Astrocyte of the hippocampus (primary cell): ENCODE data around the gene RAB23.
A peak's percentile ranks its signal among the peaks of the same experiment; 100 is the strongest.

Source experiments
- DNase-seq: peaks from one replicate; pipeline ENCODE4 v3.0.0; 2011; ENCODE audit warnings: low read depth, low spot score

RAB23 gene

GRCh38 chr6:57182017-57182432, 40.1 kb downstream of the RAB23 start:
- no peak for DNase-seq

- DNase-seq: no peak
Observed at GRCh38 chr6:57180596-57180995, 41.5 kb downstream of the RAB23 start.

DNA sequence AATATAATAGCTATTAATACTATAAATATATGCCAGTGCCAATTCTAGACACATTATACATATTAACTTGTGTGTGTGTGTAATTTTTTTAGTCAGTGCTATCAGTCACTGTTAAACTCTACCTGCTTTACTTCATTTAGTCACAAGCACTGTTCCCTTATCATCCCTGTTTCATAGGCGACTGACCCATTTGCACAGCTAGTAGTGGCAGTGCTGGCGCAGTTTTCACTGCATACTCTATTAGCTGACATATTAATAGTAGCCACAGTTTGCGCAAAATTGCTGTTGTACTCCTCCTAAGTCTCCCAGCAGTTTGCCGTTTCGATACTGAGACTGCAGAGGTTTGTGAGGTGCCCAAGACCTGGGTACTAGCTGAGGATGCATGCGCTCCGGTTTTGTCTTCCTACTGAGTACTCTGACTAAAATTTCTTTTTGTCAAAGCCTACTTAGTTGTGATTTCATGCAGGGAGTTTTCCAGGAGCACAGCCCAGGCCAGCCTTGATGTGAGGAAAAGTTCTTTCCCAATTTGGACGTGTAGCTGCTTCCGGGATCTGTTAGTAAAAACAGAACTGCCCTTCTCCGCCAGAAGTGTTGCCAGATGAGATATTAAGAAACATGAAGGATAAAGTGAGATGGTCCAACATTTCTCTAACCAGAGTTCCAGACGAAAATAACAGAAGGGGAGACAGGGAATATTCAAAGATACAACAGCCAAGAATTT, 44.4 kb downstream of the RAB23 start:
- no peak for DNase-seq

DNA sequence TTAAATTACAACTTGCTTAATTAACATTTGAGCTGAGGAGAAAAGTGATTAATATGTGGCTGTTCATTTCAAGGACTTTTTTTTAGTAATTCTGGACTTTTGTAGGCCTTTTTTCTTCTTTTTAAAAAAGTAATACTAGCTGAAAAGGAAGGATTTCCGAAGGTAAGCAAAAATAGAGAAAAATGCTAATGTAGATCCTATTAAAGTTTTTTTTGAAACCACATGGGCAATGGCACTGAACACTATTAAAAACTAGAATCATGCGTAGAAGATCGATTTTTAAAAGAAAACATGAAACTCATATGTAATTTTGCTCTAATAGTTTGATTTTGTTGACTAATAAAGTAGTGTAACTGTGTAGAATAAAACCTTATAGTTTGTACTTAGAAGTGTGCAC, 47.6 kb downstream of the RAB23 start:
- no peak for DNase-seq

DNA sequence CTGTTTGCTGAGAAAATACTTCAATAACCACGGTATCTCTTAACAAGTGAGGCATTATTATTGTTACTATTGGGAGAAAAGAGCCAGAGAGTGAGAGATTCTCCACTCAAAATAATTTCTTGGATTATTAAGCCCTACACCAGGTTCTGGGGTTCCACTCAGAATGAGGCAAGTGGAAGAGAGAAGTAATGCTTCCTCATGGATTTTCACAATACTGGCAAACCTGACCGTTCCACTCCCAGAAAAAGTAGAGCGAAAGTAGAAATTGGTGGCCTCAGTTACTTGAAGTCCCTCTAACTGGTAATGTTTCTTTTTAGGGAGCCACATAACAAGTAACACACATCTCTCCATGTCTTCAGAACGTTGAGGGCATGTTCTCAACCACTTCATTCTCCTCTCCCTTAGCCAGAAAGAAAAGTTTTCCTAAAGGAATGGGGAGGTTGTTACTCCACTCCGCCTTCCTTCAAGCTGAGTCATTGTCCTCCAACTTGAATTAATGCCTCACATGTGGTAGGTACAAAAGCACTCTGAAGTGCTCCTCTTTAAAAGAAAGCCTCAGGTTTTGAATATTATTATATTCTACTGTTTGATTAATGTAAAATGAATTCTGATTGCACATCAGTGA, 48.1 kb downstream of the RAB23 start:
- peak; percentile 83 for DNase-seq

GRCh38 chr6:57173056-57173885, 48.8 kb downstream of the RAB23 start:
- DNase-seq: peak; percentile 38

- peak; percentile 94 for DNase-seq
Observed at GRCh38 chr6:57172136-57173055, 49.7 kb downstream of the RAB23 start, which contains the start of gene BAG2. Gene BAG2 (plus strand): TSS chr6:57172326. CDS start chr6:57172698, 372 bp downstream.

DNA sequence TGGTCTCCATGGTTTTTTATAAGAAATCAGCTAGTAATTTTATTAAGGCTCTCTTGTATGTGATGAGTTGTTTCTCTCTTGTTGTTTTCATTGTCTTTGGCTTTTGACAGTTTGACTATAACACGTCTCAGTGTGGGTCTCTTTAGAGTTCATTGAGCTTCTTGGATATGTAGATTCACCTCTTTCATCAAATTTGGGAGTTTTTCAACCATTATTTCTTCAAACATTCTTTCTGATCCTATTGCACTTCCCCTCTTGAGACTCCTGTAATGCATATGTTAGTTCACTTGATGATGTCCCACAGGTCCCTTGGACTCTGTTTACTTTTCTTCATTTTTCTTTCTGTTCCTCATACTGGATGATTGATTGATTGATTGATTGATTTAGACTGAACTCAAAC, 57.0 kb downstream of the RAB23 start:
- no peak for DNase-seq

GRCh38 chr6:57163956-57164355, 58.2 kb downstream of the RAB23 start:
- DNase-seq: no peak

- no peak for DNase-seq
Observed at GRCh38 chr6:57162516-57162915, 59.6 kb downstream of the RAB23 start.

DNA sequence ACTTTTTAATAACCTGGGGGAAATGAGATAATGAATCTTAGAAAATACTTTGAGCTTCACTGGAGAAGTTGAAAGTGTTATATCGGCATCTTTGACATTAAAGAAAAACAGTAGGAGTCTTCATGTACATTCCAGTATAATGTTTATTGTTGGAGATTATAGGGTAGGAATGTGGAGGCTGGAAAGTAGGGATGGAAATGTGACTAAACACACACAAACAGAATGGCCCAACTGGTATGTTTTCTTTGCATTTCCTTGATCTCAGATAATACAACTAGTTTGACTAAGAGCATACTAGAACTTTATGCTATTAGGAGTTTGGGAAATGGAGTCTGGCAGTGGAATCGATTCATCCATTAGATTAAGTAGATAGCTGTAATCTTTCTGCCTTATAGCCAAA, 60.1 kb downstream of the RAB23 start:
- no peak for DNase-seq

DNA sequence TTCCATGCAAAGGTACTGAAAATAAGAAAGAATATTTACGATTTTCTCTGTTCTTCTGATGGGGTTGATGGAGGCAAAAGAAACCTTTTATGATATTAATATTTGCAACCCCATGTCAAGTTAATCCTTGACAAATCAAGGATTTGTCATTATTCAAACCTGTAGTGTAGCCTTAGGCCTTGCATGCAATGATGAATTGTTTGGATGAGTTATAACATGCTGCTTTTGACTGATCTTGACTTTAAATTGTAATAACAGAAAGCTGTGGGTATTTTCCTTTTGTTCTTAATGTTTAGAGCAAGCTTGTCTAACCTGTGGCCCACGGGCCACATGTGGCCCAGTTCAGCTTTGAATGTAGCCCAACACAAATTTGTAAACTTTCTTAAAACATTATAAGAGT, 63.0 kb downstream of the RAB23 start:
- DNase-seq: no peak

GRCh38 chr6:57158658-57159057, 63.4 kb downstream of the RAB23 start:
- DNase-seq: no peak

DNA sequence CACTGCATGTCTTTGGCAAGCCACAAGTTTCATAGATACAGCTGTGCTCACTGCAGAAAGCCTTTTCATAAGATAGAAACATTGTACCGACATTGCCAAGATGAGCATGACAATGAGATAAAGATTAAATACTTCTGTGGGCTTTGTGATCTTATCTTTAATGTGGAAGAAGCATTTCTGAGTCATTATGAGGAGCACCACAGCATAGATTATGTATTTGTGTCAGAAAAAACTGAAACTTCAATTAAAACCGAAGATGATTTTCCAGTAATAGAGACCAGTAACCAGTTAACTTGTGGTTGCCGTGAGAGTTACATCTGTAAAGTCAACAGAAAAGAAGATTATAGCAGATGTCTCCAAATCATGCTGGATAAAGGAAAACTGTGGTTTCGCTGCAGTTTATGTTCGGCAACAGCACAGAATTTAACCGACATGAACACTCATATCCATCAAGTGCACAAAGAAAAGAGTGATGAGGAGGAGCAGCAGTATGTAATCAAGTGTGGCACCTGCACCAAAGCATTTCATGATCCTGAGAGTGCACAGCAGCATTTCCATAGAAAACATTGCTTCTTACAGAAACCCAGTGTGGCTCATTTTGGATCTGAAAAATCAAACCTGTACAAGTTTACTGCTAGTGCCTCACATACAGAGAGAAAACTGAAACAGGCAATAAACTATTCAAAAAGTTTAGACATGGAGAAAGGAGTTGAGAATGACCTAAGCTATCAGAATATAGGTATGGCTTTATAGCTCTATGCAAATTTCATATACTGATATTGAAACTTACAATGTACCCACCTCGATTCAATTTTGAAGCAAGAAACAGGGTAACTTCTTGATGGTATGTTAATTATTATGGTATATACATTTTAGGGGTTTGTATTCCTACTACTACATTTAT, 73.9 kb downstream of the RAB23 start:
- DNase-seq: no peak

GRCh38 chr6:57147401-57147800, 74.7 kb downstream of the RAB23 start:
- peak; percentile 52 for DNase-seq

DNA sequence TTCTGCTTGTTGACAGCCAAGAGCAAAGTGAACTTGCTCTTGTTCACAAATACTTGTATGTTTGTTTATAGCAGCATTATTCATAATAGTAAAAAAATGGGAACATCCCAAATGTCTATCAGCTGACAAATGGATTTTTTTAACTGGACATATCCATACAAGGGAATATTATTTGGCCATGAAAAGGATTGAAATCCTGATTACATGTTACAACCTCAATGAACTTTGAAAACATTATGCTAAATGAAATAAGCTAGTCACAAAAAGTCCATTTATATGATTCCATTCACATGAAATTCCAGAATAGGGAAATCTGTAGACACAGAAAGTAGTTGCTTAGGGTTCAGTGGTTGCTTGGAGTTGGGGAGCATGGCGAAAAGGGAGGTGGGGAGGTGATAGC, 78.4 kb downstream of the RAB23 start:
- no peak for DNase-seq

- no peak for DNase-seq
Observed at GRCh38 chr6:57142178-57142525, 80.0 kb downstream of the RAB23 start.

- no peak for DNase-seq
Observed at GRCh38 chr6:57141451-57142177, 80.5 kb downstream of the RAB23 start.

GRCh38 chr6:57138026-57138425, 84.1 kb downstream of the RAB23 start:
- no peak for DNase-seq

GRCh38 chr6:57137350-57137749, 84.8 kb downstream of the RAB23 start:
- DNase-seq: no peak
